ENCODE measurements around the gene ACP2.

DNA sequence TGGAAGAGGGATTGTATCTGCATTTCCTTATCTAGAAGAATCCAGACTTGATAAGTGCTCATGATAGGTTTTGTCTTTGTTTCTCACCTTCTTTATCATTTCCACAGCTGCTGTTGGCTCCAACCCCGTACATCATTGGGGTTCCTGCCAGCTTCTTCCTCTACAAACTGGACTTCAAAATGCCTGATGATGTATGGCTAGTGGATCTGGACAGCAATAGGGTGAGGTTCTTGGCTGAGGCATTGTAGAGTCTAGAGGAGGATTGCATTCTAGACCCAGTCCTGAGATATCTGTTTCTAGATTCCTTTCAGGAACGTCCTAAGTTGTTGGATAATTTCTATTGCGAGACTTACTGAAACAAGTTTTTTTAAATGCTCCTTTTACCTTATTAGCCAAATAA lies 29.4 kb upstream of the ACP2 start:
- TF ChIP-seq POLR2A (IDR thresholded peaks at IDR 0.05): no peak
- TF ChIP-seq, protein P1, sequence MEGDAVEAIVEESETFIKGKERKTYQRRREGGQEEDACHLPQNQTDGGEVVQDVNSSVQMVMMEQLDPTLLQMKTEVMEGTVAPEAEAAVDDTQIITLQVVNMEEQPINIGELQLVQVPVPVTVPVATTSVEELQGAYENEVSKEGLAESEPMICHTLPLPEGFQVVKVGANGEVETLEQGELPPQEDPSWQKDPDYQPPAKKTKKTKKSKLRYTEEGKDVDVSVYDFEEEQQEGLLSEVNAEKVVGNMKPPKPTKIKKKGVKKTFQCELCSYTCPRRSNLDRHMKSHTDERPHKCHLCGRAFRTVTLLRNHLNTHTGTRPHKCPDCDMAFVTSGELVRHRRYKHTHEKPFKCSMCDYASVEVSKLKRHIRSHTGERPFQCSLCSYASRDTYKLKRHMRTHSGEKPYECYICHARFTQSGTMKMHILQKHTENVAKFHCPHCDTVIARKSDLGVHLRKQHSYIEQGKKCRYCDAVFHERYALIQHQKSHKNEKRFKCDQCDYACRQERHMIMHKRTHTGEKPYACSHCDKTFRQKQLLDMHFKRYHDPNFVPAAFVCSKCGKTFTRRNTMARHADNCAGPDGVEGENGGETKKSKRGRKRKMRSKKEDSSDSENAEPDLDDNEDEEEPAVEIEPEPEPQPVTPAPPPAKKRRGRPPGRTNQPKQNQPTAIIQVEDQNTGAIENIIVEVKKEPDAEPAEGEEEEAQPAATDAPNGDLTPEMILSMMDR (IDR thresholded peaks at IDR 0.05): no peak
- no peak for TF ChIP-seq POLR2AphosphoS5 (IDR thresholded peaks at IDR 0.05)
